ENCODE measurements around the gene CLMP. TPM values are rescaled to one million over a fixed set of nuclear protein-coding genes. Genes with fewer than 3 reads are reported as not detected.

The CLMP gene
- polyA plus RNA-seq, 3 donors, result 0.33 TPM; not detected in 2

- Mint-ChIP-seq H3K27me3 (ENCODE audit: low read depth in 3 of 3) (peaks cover 3 to 5% (median 4%) of the 10 kb centered on the region in 3 donors), H3K36me3 (no peaks in the 10 kb centered on the region), H3K9me3 (peaks cover 0 to 3% (median 0%) of the 10 kb centered on the region in 7 donors), H3K4me3 (no peak overlapping the region), H3K4me1 (peaks cover 18% of the 10 kb centered on the region), H3K27ac (no peak overlapping the region)
- H4K20me1 ChIP-seq (ENCODE audit: insufficient read depth, low read length), result no peaks in the 10 kb centered on the region
- peak overlapping the region; percentile 5 for H2AFZ ChIP-seq (ENCODE audit: insufficient read depth, low read depth, low read length, poor library complexity, severe bottlenecking)
- H3K79me2 ChIP-seq (ENCODE audit: insufficient read depth, low read length), result no peaks in the 10 kb centered on the region
- H3K27me3 ChIP-seq (ENCODE audit: control insufficient read depth in 2 of 2, insufficient read depth in 2 of 2, low read length in 2 of 2), result no peaks in the 10 kb centered on the region
- TF ChIP-seq, protein P1, sequence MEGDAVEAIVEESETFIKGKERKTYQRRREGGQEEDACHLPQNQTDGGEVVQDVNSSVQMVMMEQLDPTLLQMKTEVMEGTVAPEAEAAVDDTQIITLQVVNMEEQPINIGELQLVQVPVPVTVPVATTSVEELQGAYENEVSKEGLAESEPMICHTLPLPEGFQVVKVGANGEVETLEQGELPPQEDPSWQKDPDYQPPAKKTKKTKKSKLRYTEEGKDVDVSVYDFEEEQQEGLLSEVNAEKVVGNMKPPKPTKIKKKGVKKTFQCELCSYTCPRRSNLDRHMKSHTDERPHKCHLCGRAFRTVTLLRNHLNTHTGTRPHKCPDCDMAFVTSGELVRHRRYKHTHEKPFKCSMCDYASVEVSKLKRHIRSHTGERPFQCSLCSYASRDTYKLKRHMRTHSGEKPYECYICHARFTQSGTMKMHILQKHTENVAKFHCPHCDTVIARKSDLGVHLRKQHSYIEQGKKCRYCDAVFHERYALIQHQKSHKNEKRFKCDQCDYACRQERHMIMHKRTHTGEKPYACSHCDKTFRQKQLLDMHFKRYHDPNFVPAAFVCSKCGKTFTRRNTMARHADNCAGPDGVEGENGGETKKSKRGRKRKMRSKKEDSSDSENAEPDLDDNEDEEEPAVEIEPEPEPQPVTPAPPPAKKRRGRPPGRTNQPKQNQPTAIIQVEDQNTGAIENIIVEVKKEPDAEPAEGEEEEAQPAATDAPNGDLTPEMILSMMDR (IDR thresholded peaks at IDR 0.05), result no peak
- no peak for DNase-seq
- no peak overlapping the region for H3K27ac ChIP-seq (ENCODE audit: low read depth in 1 of 2, low read length in 2 of 2)
- 83% methylated on average over 6 of the region's 7 CpGs for whole genome bisulfite sequencing (ENCODE audit: insufficient coverage)
- intact Hi-C loops (cut with micrococcal nuclease), result no loop called here
- no peak overlapping the region for H3K4me2 ChIP-seq (replicated peaks; ENCODE audit: extremely low read depth, low read length, poor library complexity, severe bottlenecking)
- no peak overlapping the region for H3K4me3 ChIP-seq (replicated peaks in 1 of 3; ENCODE audit: low read depth in 2 of 3, low read length in 3 of 3)
- no peaks in the 10 kb centered on the region for H3K36me3 ChIP-seq (replicated peaks in 1 of 2; ENCODE audit: control insufficient read depth in 1 of 2, insufficient read depth in 2 of 2, low read length in 2 of 2)
- no peaks in the 10 kb centered on the region for H3K9me3 ChIP-seq (replicated peaks in 1 of 2; ENCODE audit: control insufficient read depth in 1 of 2, insufficient read depth in 1 of 2, low read length in 2 of 2)
- H3K4me1 ChIP-seq (ENCODE audit: control insufficient read depth in 1 of 2, insufficient read depth in 2 of 2, low read length in 2 of 2), result peaks cover 4 to 5% of the 10 kb centered on the region in 2 donors
- H3K9ac ChIP-seq (ENCODE audit: insufficient read depth, low read length, poor library complexity, severe bottlenecking), result no peak overlapping the region
Observed at GRCh38 chr11:123122852-123123251, 72.2 kb downstream of the CLMP start.

GRCh38 chr11:123122341-123122740, 72.7 kb downstream of the CLMP start:
- H2AFZ ChIP-seq (ENCODE audit: insufficient read depth, low read depth, low read length, poor library complexity, severe bottlenecking), result peak overlapping the region; percentile 5
- H3K27ac ChIP-seq (ENCODE audit: low read depth in 1 of 2, low read length in 2 of 2), result no peak overlapping the region
- no peak overlapping the region for H3K4me3 ChIP-seq (replicated peaks in 1 of 3; ENCODE audit: low read depth in 2 of 3, low read length in 3 of 3)
- no peaks in the 10 kb centered on the region for H3K27me3 ChIP-seq (ENCODE audit: control insufficient read depth in 2 of 2, insufficient read depth in 2 of 2, low read length in 2 of 2)
- H3K9me3 ChIP-seq (replicated peaks in 1 of 2; ENCODE audit: control insufficient read depth in 1 of 2, insufficient read depth in 1 of 2, low read length in 2 of 2), result no peaks in the 10 kb centered on the region
- no peak overlapping the region for H3K4me2 ChIP-seq (replicated peaks; ENCODE audit: extremely low read depth, low read length, poor library complexity, severe bottlenecking)
- no peaks in the 10 kb centered on the region for H3K36me3 ChIP-seq (replicated peaks in 1 of 2; ENCODE audit: control insufficient read depth in 1 of 2, insufficient read depth in 2 of 2, low read length in 2 of 2)
- H3K9me3 Mint-ChIP-seq, result peaks cover 0 to 3% (median 0%) of the 10 kb centered on the region in 7 donors
- TF ChIP-seq, protein P1 (IDR thresholded peaks at IDR 0.05), result no peak
- H3K4me1 Mint-ChIP-seq, result peaks cover 18% of the 10 kb centered on the region
- H3K4me3 Mint-ChIP-seq, result no peak overlapping the region
- H3K9ac ChIP-seq (ENCODE audit: insufficient read depth, low read length, poor library complexity, severe bottlenecking), result no peak overlapping the region
- 65% methylated on average over 4 of the region's 8 CpGs for WGBS (ENCODE audit: insufficient coverage)
- H3K27ac Mint-ChIP-seq, result peak overlapping the region in 1 of 7 donors; percentile 1
- H3K36me3 Mint-ChIP-seq, result no peaks in the 10 kb centered on the region
- peaks cover 4 to 5% of the 10 kb centered on the region in 2 donors for H3K4me1 ChIP-seq (ENCODE audit: control insufficient read depth in 1 of 2, insufficient read depth in 2 of 2, low read length in 2 of 2)
- no peak for DNase-seq
- intact Hi-C loops (cut with micrococcal nuclease), result no loop called here
- H4K20me1 ChIP-seq (ENCODE audit: insufficient read depth, low read length), result no peaks in the 10 kb centered on the region
- H3K27me3 Mint-ChIP-seq (ENCODE audit: low read depth in 3 of 3), result peaks cover 3 to 5% (median 4%) of the 10 kb centered on the region in 3 donors
- no peaks in the 10 kb centered on the region for H3K79me2 ChIP-seq (ENCODE audit: insufficient read depth, low read length)
